NCI-H2171 treated with DMSO at 0.1 percent for 48 hours (cell line): Measurements from ENCODE around the gene S1PR5.

Experiments used
- DNase-seq: peaks from one replicate; lab custom pipeline; 2025; lab: John Stamatoyannopoulos, UW

The S1PR5 gene

DNA sequence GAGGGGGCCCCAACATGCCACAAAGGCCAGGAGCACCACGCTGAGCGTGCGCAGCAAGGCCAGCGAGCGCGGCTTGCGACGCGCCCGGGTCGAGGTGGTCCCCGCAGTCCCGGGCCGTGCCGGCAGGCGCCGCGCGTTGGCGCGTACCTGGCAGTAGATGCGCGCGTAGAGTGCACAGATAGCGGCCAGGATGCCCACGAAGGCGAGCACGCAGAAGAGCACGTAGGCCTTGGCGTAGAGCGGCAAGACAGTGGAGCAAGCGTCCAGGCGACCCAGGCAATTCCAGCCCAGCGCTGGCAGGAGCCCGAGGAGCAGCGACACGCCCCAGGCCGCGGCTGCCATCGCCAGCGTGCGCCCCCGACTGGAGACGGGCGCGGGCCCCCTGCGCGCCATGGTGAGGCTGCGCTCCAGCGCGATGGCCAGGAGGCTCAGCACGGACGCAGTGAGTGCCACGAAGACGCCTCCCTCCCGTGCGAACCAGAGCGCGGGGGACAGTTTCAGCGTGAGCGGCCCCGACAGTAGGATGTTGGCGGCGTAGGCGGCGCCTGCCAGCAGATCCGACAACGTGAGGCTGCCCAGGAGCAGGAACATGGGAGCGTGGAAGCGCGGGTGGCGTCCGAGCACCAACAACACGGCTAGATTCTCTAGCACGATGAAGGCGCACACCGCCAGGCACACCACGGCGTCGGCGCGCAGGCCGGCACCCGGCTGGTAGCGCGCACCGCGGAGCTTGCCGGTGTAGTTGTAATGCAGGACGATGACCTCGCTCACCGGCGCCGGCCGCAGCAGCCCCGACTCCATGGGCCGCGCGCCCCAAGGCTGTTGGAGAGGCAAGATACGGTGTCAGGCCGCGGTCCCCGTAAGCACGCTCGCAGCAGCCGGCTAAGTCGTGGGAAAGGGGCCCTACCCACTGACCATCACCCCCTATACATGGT is 2.8 kb downstream of the S1PR5 start:
- DNase-seq = no peak

- no peak for DNase-seq
Observed at GRCh38 chr19:10513223-10513622, 4.0 kb downstream of the S1PR5 start.

GRCh38 chr19:10510301-10510802 is 6.9 kb downstream of the S1PR5 start:
- DNase-seq = peak; percentile 16

DNA sequence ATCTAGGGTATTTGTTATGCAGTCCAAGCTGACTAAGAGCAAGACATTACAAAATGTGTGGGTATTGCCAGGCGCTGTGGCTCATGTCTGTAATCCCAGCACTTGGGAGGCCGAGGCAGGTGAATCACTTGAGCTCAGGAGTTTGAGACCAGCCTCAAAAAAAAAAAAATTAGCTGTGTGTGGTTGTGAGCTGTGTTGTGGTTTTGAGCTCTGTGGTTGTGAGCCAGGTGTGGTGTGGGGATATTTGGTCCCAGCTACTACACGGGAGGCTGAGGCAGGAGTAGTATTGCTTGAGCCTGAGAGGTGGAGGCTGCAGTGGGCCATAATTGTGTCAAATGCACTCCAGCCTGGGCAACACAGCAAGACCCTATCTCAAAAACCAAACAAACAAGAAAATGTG is 8.5 kb downstream of the S1PR5 start:
- no peak for DNase-seq

- DNase-seq = no peak
Observed at GRCh38 chr19:10508036-10508435, 9.2 kb downstream of the S1PR5 start.

GRCh38 chr19:10505583-10506229 is 11.5 kb downstream of the S1PR5 start:
- DNase-seq = peak; percentile 34

GRCh38 chr19:10503002-10503789 is 14.1 kb downstream of the S1PR5 start, which contains the start of gene KEAP1:
Gene KEAP1, minus strand, starts transcription at chr19:10503356. Its CDS starts 3,323 bp downstream, at chr19:10500033.
- DNase-seq = peak; percentile 65

DNA sequence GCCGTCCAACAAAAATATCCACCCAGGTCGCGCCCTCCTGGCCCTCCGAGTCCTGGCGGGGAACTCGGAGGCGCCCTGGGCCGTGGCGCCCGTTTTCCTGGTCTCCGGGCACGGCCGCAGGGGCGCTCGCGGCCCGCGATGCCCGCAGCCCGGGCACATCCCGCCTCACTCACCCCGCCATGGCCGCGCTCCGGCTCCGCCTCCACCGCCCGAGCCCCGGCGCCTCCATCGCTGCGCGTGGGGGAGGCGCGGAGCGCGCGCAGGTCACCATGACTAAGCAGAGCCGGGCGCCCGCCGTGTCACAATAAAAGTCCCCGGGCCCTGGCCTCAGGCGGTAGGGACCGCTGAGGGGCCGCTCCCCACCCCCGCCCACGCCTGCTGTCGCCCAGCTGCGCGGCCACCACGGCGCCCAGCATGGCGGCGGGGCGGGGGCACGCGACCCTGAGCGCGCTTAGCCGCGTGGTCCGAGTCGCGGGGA is 14.7 kb downstream of the S1PR5 start:
- peak; percentile 89 for DNase-seq

DNA sequence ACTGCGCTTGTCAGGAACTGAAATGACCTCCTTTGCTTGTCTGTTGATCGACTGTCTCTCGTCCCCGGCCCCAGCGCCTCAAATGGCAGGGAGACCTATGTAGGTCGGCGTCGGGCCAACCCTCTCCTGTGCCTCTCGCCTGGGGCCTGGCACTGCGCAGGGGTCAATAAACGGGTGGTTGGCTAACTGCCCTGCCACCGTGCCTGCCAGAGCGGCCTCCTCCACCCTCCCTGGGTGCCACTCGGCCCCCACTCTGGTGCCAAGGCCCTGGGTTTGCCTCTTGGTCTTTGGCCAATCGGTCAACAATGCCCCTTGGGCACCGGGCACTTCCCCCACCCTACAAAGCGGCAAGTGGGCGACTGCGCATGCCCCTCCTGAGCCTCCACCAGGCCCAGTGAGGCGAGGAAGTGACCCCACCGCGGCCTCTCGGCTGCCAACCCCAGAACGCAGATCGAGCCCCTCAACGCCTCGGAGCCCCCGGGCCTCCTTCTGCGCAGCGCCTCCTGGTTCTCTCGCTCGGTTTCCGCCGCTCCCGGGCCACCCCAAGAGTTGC is 15.2 kb downstream of the S1PR5 start:
- peak; percentile 32 for DNase-seq

- no peak for DNase-seq
Observed at GRCh38 chr19:10500247-10500592, 17.0 kb downstream of the S1PR5 start.

DNA sequence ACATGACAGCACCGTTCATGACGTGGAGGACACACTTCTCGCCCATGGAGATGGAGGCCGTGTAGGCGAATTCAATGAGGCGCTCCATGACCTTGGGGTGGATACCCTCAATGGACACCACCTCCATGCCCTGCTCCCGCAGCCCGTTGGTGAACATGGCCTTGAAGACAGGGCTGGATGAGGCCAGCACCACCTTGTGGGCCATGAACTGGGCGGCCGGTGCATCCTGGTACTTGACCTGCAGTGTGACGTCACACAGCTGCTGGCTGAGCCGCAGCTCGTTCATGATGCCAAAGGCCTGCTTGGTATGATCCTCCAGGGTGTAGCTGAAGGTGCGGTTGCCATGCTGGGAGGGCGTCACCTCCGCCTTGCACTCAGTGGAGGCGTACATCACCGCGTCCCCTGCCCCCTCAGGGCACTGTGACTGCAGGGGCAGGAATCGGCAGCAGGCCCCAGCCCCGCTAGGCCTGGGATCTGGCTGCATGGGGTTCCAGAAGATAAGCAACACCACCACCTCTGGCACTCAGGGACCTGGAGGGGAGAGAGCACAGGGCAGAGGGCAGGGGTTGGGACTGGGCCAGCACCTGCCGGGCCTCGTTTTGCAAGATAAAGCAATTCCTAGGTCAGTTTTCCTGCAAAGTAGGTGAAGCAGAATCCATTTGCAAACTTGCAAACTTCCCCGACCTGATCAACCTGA is 17.5 kb downstream of the S1PR5 start:
- DNase-seq = no peak

DNA sequence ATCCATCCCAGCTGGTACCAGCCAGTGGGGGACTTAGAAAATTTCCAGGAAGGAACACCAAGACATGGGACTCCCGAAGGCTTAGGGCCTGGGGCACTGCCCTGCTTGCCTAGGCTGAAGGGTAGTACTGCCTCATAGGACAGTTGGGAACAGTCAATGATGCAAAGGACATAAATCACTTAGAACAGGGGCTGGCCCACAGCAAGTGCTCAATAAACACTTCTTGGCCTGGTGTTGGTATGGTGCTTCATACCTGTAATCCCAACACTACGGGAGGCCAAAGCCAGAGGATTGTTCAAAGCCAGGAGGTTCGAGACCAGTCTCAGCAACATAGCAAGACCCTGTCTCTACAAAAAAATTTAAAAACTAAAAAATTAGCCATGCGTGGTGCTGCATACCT is 19.9 kb downstream of the S1PR5 start:
- no peak for DNase-seq

- DNase-seq = no peak
Observed at GRCh38 chr19:10491472-10492047, 25.7 kb downstream of the S1PR5 start.

- DNase-seq = no peak
Observed at GRCh38 chr19:10486551-10486950, 30.7 kb downstream of the S1PR5 start.

DNA sequence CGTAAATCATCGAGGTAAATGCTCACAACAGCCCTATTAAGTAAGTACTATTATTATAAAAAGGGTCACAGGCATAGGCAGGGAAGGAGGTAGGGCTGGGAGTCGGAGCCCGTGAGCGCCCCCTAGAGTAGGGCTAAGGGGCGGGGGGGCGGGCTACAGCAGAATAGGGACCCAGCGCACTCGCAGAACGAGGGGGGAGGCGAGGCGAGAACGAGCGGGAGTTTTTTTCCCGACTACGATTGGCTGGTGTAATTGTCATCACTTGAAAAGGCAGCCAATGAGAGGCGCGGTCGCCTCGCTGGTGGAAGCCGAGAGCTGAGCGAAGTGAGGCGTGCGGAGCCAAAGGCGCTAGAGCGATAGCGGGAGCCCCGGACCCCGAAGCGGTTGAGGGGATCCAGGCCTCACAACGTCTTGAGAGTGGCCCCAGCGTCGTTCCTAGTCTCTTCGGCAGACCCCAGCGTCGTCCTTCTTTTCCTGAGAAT is 38.3 kb downstream of the S1PR5 start:
- DNase-seq = peak; percentile 85

- no peak for DNase-seq
Observed at GRCh38 chr19:10478476-10478875, 38.8 kb downstream of the S1PR5 start.

GRCh38 chr19:10474962-10475451 is 42.2 kb downstream of the S1PR5 start:
- DNase-seq = no peak

DNA sequence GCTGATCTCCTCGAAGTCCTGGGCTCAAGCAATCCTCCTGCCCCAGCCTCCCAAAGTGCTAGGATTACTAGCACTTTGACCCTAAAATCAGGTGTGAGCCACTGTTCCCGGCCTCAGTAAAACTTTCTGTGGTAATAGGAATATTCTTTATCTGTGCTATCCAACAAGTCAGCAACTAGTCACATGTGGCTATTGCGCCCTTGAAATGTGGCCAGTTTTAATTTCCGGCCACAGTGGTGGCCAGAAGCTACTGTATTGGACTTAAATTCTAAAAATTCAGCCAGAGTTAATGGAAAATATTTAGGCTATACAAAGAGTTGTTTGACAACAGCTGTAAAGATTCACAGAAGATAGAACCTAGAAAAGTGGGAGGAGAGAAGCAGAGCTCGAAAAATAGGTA is 44.1 kb downstream of the S1PR5 start:
- DNase-seq = no peak

DNA sequence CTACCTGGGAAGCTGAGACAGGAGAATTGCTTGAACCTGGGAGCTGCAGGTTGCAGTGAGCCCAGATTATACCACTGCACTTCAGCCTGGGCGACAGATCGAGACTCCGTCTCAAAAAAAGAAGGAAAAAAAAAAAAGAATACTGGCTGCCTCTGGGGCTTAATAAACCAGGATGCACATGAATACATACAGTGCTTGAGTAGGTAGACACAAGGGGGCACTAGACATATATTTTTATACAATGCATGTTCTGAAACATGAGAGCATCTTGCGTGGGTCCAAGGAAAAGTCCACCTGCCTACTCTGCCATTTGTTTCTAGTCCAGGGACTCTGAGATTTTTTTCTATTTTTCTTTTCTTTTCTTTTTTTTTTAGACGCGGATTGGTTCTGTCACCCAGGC is 45.3 kb downstream of the S1PR5 start:
- DNase-seq = peak; percentile 45

- DNase-seq = no peak
Observed at GRCh38 chr19:10468133-10468532, 49.1 kb downstream of the S1PR5 start.
